Duodenal mucosa (tissue), 2 donors: ENCODE measurements around the gene CRELD2.

ENCODE experiments used
- H3K27ac ChIP-seq: one replicate; pipeline ENCODE4 v1.7.0; 2013; ENCODE audit warnings: low read depth, low read length
- H3K27me3 ChIP-seq, 2 donors: one replicate each; pipeline ENCODE4 v1.7.0; 2013; ENCODE audit warnings: low read length in 2 of 2, control low read depth in 1 of 2; ENCODE audit not compliant: insufficient read depth in 2 of 2, control insufficient read depth in 1 of 2
- H3K36me3 ChIP-seq, 2 donors: one replicate each; pipeline ENCODE4 v1.7.0; 2013; ENCODE audit warnings: low read length in 2 of 2, control low read depth in 1 of 2; ENCODE audit not compliant: insufficient read depth in 2 of 2, control insufficient read depth in 1 of 2
- H3K4me1 ChIP-seq, 2 donors: one replicate each; pipeline ENCODE4 v1.7.0; 2013; ENCODE audit warnings: low read length in 2 of 2, control low read depth in 1 of 2; ENCODE audit not compliant: insufficient read depth in 2 of 2, control insufficient read depth in 1 of 2
- H3K4me3 ChIP-seq, 2 donors: one replicate each; pipeline ENCODE4 v1.7.0; 2013; ENCODE audit warnings: low read length in 2 of 2, low read depth in 1 of 2
- H3K9ac ChIP-seq, 2 donors: one replicate each; pipeline ENCODE4 v1.7.0; 2013; ENCODE audit warnings: low read length in 2 of 2, low read depth in 1 of 2
- H3K9me3 ChIP-seq, 2 donors: one replicate each; pipeline ENCODE4 v1.7.0; 2013; ENCODE audit warnings: low read length in 2 of 2, control low read depth in 1 of 2; ENCODE audit not compliant: control insufficient read depth in 1 of 2

Gene CRELD2

GRCh38 chr22:49911881-49912625 is 6.4 kb upstream of the CRELD2 start:
- no peak overlapping the region for H3K9ac ChIP-seq
- H3K27me3 ChIP-seq = no peaks in the 10 kb centered on the region
- peaks cover 30 to 44% of the 10 kb centered on the region in 2 donors for H3K36me3 ChIP-seq
- H3K27ac ChIP-seq = no peak overlapping the region
- peaks cover 0 to 4% of the 10 kb centered on the region in 2 donors for H3K4me1 ChIP-seq
- no peak overlapping the region for H3K4me3 ChIP-seq
- H3K9me3 ChIP-seq = no peaks in the 10 kb centered on the region

GRCh38 chr22:49913026-49913425 is 5.4 kb upstream of the CRELD2 start:
- H3K9me3 ChIP-seq = no peaks in the 10 kb centered on the region
- H3K4me1 ChIP-seq = peaks cover 0 to 7% of the 10 kb centered on the region in 2 donors
- H3K36me3 ChIP-seq = peaks cover 22 to 35% of the 10 kb centered on the region in 2 donors
- H3K9ac ChIP-seq = no peak overlapping the region
- no peaks in the 10 kb centered on the region for H3K27me3 ChIP-seq
- H3K27ac ChIP-seq = no peak overlapping the region
- H3K4me3 ChIP-seq = no peak overlapping the region

GRCh38 chr22:49913446-49913845 is 5.0 kb upstream of the CRELD2 start:
- Histone ChIP-seq H3K36me3 (peaks cover 21 to 30% of the 10 kb centered on the region in 2 donors), H3K9me3 (no peaks in the 10 kb centered on the region), H3K9ac (no peak overlapping the region)

GRCh38 chr22:49914256-49914655 is 4.2 kb upstream of the CRELD2 start:
- no peak overlapping the region for H3K9ac ChIP-seq
- no peaks in the 10 kb centered on the region for H3K27me3 ChIP-seq
- peaks cover 21 to 25% of the 10 kb centered on the region in 2 donors for H3K36me3 ChIP-seq
- H3K9me3 ChIP-seq = no peaks in the 10 kb centered on the region
- H3K27ac ChIP-seq = no peak overlapping the region
- H3K4me3 ChIP-seq = no peak overlapping the region
- peaks cover 5 to 10% of the 10 kb centered on the region in 2 donors for H3K4me1 ChIP-seq

More at GRCh38 chr22:49913446-49913845, 5.0 kb upstream of the CRELD2 start:
- Histone ChIP-seq H3K27ac (no peak overlapping the region), H3K27me3 (no peaks in the 10 kb centered on the region), H3K4me1 (peaks cover 0 to 7% of the 10 kb centered on the region in 2 donors), H3K4me3 (no peak overlapping the region)

GRCh38 chr22:49915610-49916009 is 2.8 kb upstream of the CRELD2 start:
- Histone ChIP-seq H3K4me3 (no peak overlapping the region), H3K9me3 (no peaks in the 10 kb centered on the region), H3K27ac (no peak overlapping the region), H3K4me1 (peaks cover 9 to 15% of the 10 kb centered on the region in 2 donors), H3K27me3 (no peaks in the 10 kb centered on the region), H3K36me3 (peaks cover 19 to 32% of the 10 kb centered on the region in 2 donors), H3K9ac (no peak overlapping the region)

- H3K36me3 ChIP-seq = peaks cover 17 to 39% of the 10 kb centered on the region in 2 donors
- H3K4me3 ChIP-seq = peak overlapping the region in 1 of 2 donors; percentile 82
- no peak overlapping the region for H3K27ac ChIP-seq
- H3K9me3 ChIP-seq = no peaks in the 10 kb centered on the region
- H3K9ac ChIP-seq = peak overlapping the region in 1 of 2 donors; percentile 70
- peaks cover 9 to 15% of the 10 kb centered on the region in 2 donors for H3K4me1 ChIP-seq
- no peaks in the 10 kb centered on the region for H3K27me3 ChIP-seq
Measured at GRCh38 chr22:49916831-49917230, 1.6 kb upstream of the CRELD2 start.

GRCh38 chr22:49918911-49919881 is 762 bp downstream of the CRELD2 start:
- Histone ChIP-seq H3K36me3 (peaks cover 4 to 20% of the 10 kb centered on the region in 2 donors), H3K27ac (no peak overlapping the region), H3K4me1 (peaks cover 9 to 15% of the 10 kb centered on the region in 2 donors), H3K9me3 (no peaks in the 10 kb centered on the region), H3K4me3 (peak overlapping the region; percentile 76 to 82), H3K27me3 (no peaks in the 10 kb centered on the region), H3K9ac (peak overlapping the region; percentile 63 to 70)

GRCh38 chr22:49920859-49921258 is 2.4 kb downstream of the CRELD2 start:
- no peaks in the 10 kb centered on the region for H3K9me3 ChIP-seq
- H3K4me1 ChIP-seq = peaks cover 10 to 15% of the 10 kb centered on the region in 2 donors
- peaks cover 4 to 22% of the 10 kb centered on the region in 2 donors for H3K36me3 ChIP-seq
- no peak overlapping the region for H3K9ac ChIP-seq
- H3K27me3 ChIP-seq = no peaks in the 10 kb centered on the region
- H3K27ac ChIP-seq = no peak overlapping the region
- H3K4me3 ChIP-seq = no peak overlapping the region

- peaks cover 13 to 15% of the 10 kb centered on the region in 2 donors for H3K4me1 ChIP-seq
- no peaks in the 10 kb centered on the region for H3K9me3 ChIP-seq
- H3K36me3 ChIP-seq = peaks cover 4 to 26% of the 10 kb centered on the region in 2 donors
- H3K27me3 ChIP-seq = no peaks in the 10 kb centered on the region
- H3K4me3 ChIP-seq = no peak overlapping the region
- no peak overlapping the region for H3K27ac ChIP-seq
- no peak overlapping the region for H3K9ac ChIP-seq
Measured at GRCh38 chr22:49921508-49922278, 3.3 kb downstream of the CRELD2 start.
